K562 (cell line): ENCODE measurements around the gene OR2B2. TPM values are rescaled to one million over a fixed set of nuclear protein-coding genes. Genes with fewer than 3 reads are reported as not detected.

Experiments used
- ELF2 ChIP-seq: fragments of 250-450 bp; sonication (Bioruptor Pico); IDR thresholded peaks from 2 replicates; pipeline ENCODE4 v1.5.0; 2021; ENCODE audit warnings: mild to moderate bottlenecking
- ETV1 ChIP-seq: fragments of 450-650 bp; conservative IDR thresholded peaks from 2 replicates; pipeline ENCODE4 v1.6.1; 2016; ENCODE audit warnings: missing genetic modification characterization, control low read depth, low read depth, missing compliant biosample characterization
- FOSL1 ChIP-seq: fragments of 200-800 bp; sonication (Bioruptor generic); conservative IDR thresholded peaks from 2 replicates; pipeline ENCODE4 v1.6.1; 2016; ENCODE audit warnings: missing genetic modification characterization, missing compliant biosample characterization
- LARP7 ChIP-seq: fragments of 450-650 bp; IDR thresholded peaks from 2 replicates; pipeline ENCODE4 v1.6.1; 2016
- NBN ChIP-seq: fragments of 450-650 bp; IDR thresholded peaks from 2 replicates; pipeline ENCODE4 v1.6.1; 2016; ENCODE audit warnings: low read depth, mild to moderate bottlenecking
- NFATC3 ChIP-seq: fragments of 450-650 bp; IDR thresholded peaks from 2 replicates; pipeline ENCODE4 v1.6.1; 2017; ENCODE audit warnings: mild to moderate bottlenecking
- POLR3G ChIP-seq: IDR thresholded peaks from 2 replicates; pipeline ENCODE4 v1.6.1; 2011; ENCODE audit not compliant: insufficient read length, insufficient replicate concordance; ENCODE audit errors: extremely low read depth
- PPARD ChIP-seq: fragments of 250-450 bp; sonication (Bioruptor Pico); IDR thresholded peaks from 2 replicates; pipeline ENCODE4 v1.8.0; 2022; ENCODE audit warnings: inconsistent platforms, mild to moderate bottlenecking, moderate library complexity
- SAP30 ChIP-seq: fragments of 200-600 bp; sonication (generic); IDR thresholded peaks from 2 replicates; pipeline ENCODE4 v1.6.1; 2012; ENCODE audit warnings: borderline replicate concordance, low read depth, mild to moderate bottlenecking, moderate library complexity, low read length, control low read depth, inconsistent platforms; ENCODE audit not compliant: insufficient read depth, poor library complexity, severe bottlenecking
- SMARCA4 ChIP-seq: fragments of 450-650 bp; IDR thresholded peaks from 2 replicates; pipeline ENCODE4 v1.6.1; 2016
- SMC3 ChIP-seq: conservative IDR thresholded peaks from 2 replicates; pipeline ENCODE4 v1.6.1; 2011; ENCODE audit warnings: low read depth, low read length, improper control_type of control experiment; ENCODE audit not compliant: insufficient read depth
- SRSF7 ChIP-seq: fragments of 200-400 bp; formaldehyde crosslinking; optimal IDR thresholded peaks from 2 replicates; pipeline ENCODE3; 2017; ENCODE audit warnings: mild to moderate bottlenecking, low read depth, low read length
- STAT6 ChIP-seq: sonication (generic); formaldehyde crosslinking; IDR thresholded peaks from 2 replicates; pipeline ENCODE4 v1.8.1; 2023; ENCODE audit warnings: mild to moderate bottlenecking, missing genetic modification reagents
- THRAP3 ChIP-seq: fragments of 450-650 bp; IDR thresholded peaks from 2 replicates; pipeline ENCODE4 v1.6.1; 2016; ENCODE audit warnings: mild to moderate bottlenecking, inconsistent platforms, borderline replicate concordance
- THRB ChIP-seq: fragments of 450-650 bp; formaldehyde crosslinking; conservative IDR thresholded peaks from 2 replicates; pipeline ENCODE4 v1.4.0; 2022; ENCODE audit warnings: mild to moderate bottlenecking, missing genetic modification characterization
- ZFP30 ChIP-seq: fragments of 250-450 bp; sonication (Bioruptor Pico); IDR thresholded peaks from 2 replicates; pipeline ENCODE4 v1.8.0; 2022; ENCODE audit warnings: moderate library complexity, mild to moderate bottlenecking, inconsistent platforms, borderline replicate concordance
- ZNF121 ChIP-seq: sonication (generic); formaldehyde crosslinking; conservative IDR thresholded peaks from 2 replicates; pipeline ENCODE4 v1.8.0; 2022; ENCODE audit warnings: missing genetic modification reagents
- ZNF232 ChIP-seq: sonication (generic); formaldehyde crosslinking; IDR thresholded peaks from 2 replicates; pipeline ENCODE4 v1.8.0; 2022; ENCODE audit warnings: mild to moderate bottlenecking, missing genetic modification reagents
- ZNF282 ChIP-seq: sonication (generic); formaldehyde crosslinking; IDR thresholded peaks from 2 replicates; pipeline ENCODE4 v1.8.1; 2023; ENCODE audit warnings: missing genetic modification reagents
- polyA plus RNA-seq, 8 experiments: library from polyadenylated mRNA; depleted of rRNA in 4 of 8; stranded (reverse) in 5 of 8; unstranded in 3 of 8; fragments of >200 nt; fragmentation: Nextera tagmentation in 2 of 8; fragmentation: Illumina TruSeq in 1 of 8; extraction: Ambion mirVana in 2 of 8; extraction: Trizol in 1 of 8; gene quantifications; 2 replicates each; pipeline versions ENCODE4 v1.2.1 to v1.2.3, GENCODE V29; 2011 to 2014; ENCODE audit warnings: inconsistent platforms in 1 of 8, missing spikeins in 1 of 8
- total RNA-seq, 7 experiments: library from RNA; depleted of rRNA in 6 of 7; stranded (reverse); fragments of >200 nt in 6 of 7; fragmentation: Illumina TruSeq in 2 of 7; extraction: Trizol in 2 of 7; gene quantifications; 2 replicates each; pipeline versions ENCODE4 v1.2.1 to v1.2.3, GENCODE V29; 2011 to 2021; ENCODE audit warnings: low replicate concordance in 1 of 7
- TF ChIP-seq, protein P1 (sequence below): fragments of 450-650 bp; formaldehyde crosslinking; IDR thresholded peaks from 2 replicates; pipeline ENCODE4 v1.4.0; 2022; ENCODE audit warnings: missing genetic modification characterization
- TF ChIP-seq, protein P2 (sequence below): sonication (generic); formaldehyde crosslinking; IDR thresholded peaks from 2 replicates; pipeline ENCODE4 v1.8.1; 2023; ENCODE audit warnings: mild to moderate bottlenecking, missing genetic modification reagents, moderate library complexity
- TF ChIP-seq, protein P3 (sequence below): fragments of 450-650 bp; IDR thresholded peaks from one replicate; pipeline ENCODE4 v1.6.1; 2018; ENCODE audit warnings: mild to moderate bottlenecking, moderate library complexity; ENCODE audit not compliant: partially characterized antibody

Gene OR2B2
- total and polyA plus RNA-seq, 9 of the 15 experiments (the other 6 are each of a cell fraction or from before 2014, with no cell fraction given): 0.24 TPM; not detected in 8

GRCh38 chr6:27892649-27893058, 19.5 kb downstream of the OR2B2 start (continued):
- TF ChIP-seq ZFP30 (CRISPR knock-in tag) (no peak), NBN (no peak; the same call in 1 of the 2 replicates), THRB (CRISPR knock-in tag) (no peak), LARP7 (peak; percentile 83; the same call in 1 of the 2 replicates), PPARD (CRISPR knock-in tag) (no peak), ELF2 (no peak), STAT6 (CRISPR knock-in tag) (peak; percentile 98; the same call in 1 of the 2 replicates), ETV1 (tag) (no peak; the same call in 1 of the 2 replicates), NFATC3 (no peak), ZNF282 (no peak), THRAP3 (peak; percentile 96), ZNF232 (CRISPR knock-in tag) (peak; percentile 19; the same call in 1 of the 2 replicates), SMC3 (no peak), POLR3G (no peak), FOSL1 (tag) (no peak), ZNF121 (CRISPR knock-in tag) (no peak; the same call in 1 of the 2 replicates), SAP30 (no peak), SMARCA4 (peak; percentile 12; the same call in 1 of the 2 replicates), SRSF7 (no peak)
- TF ChIP-seq, protein P1, sequence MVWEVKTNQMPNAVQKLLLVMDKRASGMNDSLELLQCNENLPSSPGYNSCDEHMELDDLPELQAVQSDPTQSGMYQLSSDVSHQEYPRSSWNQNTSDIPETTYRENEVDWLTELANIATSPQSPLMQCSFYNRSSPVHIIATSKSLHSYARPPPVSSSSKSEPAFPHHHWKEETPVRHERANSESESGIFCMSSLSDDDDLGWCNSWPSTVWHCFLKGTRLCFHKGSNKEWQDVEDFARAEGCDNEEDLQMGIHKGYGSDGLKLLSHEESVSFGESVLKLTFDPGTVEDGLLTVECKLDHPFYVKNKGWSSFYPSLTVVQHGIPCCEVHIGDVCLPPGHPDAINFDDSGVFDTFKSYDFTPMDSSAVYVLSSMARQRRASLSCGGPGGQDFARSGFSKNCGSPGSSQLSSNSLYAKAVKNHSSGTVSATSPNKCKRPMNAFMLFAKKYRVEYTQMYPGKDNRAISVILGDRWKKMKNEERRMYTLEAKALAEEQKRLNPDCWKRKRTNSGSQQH (CRISPR knock-in tag): no peak
- TF ChIP-seq, protein P2, sequence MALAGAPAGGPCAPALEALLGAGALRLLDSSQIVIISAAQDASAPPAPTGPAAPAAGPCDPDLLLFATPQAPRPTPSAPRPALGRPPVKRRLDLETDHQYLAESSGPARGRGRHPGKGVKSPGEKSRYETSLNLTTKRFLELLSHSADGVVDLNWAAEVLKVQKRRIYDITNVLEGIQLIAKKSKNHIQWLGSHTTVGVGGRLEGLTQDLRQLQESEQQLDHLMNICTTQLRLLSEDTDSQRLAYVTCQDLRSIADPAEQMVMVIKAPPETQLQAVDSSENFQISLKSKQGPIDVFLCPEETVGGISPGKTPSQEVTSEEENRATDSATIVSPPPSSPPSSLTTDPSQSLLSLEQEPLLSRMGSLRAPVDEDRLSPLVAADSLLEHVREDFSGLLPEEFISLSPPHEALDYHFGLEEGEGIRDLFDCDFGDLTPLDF (CRISPR knock-in tag): no peak
- TF ChIP-seq, protein P3, sequence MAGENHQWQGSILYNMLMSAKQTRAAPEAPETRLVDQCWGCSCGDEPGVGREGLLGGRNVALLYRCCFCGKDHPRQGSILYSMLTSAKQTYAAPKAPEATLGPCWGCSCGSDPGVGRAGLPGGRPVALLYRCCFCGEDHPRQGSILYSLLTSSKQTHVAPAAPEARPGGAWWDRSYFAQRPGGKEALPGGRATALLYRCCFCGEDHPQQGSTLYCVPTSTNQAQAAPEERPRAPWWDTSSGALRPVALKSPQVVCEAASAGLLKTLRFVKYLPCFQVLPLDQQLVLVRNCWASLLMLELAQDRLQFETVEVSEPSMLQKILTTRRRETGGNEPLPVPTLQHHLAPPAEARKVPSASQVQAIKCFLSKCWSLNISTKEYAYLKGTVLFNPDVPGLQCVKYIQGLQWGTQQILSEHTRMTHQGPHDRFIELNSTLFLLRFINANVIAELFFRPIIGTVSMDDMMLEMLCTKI: no peak
